ENCODE data around the gene RNF19B.

- TF ChIP-seq CTCF (IDR thresholded peaks at IDR 0.05 in 2 of 3, conservative IDR thresholded peaks at IDR 0.05 in 1 of 3; ENCODE audit: borderline replicate concordance in 1 of 3, insufficient read depth in 1 of 3, low read depth in 2 of 3, low read length in 2 of 3) (no peak), POLR2AphosphoS5 (IDR thresholded peaks at IDR 0.05; ENCODE audit: low read depth, low read length) (no peak), POLR2A (IDR thresholded peaks at IDR 0.05; ENCODE audit: borderline replicate concordance, extremely low read depth, insufficient read depth, insufficient read length) (no peak), REST (IDR thresholded peaks at IDR 0.05; ENCODE audit: low read depth) (no peak), CEBPB (IDR thresholded peaks at IDR 0.05; ENCODE audit: low read depth) (no peak), FOSL1 (IDR thresholded peaks at IDR 0.05; ENCODE audit: low read depth) (no peak)
Measured at GRCh38 chr1:32896451-32896850, 68.2 kb downstream of the RNF19B start.

Measured in HCT116 (cell line).